HG02885 (cell line): ENCODE measurements around the gene USP12.
"Not testable (repeated sequence)": the region's sequence is repeated elsewhere in the genome, so short reads cannot be mapped to it uniquely, and the experiment has no call there.

Source experiments
- ATAC-seq: cut with Tn5 transposase; IDR thresholded peaks from one replicate; pipeline ENCODE4 v1.9.1; 2021; ENCODE audit warnings: mild to moderate bottlenecking; ENCODE audit not compliant: unreplicated experiment, poor library complexity

The USP12 gene

DNA sequence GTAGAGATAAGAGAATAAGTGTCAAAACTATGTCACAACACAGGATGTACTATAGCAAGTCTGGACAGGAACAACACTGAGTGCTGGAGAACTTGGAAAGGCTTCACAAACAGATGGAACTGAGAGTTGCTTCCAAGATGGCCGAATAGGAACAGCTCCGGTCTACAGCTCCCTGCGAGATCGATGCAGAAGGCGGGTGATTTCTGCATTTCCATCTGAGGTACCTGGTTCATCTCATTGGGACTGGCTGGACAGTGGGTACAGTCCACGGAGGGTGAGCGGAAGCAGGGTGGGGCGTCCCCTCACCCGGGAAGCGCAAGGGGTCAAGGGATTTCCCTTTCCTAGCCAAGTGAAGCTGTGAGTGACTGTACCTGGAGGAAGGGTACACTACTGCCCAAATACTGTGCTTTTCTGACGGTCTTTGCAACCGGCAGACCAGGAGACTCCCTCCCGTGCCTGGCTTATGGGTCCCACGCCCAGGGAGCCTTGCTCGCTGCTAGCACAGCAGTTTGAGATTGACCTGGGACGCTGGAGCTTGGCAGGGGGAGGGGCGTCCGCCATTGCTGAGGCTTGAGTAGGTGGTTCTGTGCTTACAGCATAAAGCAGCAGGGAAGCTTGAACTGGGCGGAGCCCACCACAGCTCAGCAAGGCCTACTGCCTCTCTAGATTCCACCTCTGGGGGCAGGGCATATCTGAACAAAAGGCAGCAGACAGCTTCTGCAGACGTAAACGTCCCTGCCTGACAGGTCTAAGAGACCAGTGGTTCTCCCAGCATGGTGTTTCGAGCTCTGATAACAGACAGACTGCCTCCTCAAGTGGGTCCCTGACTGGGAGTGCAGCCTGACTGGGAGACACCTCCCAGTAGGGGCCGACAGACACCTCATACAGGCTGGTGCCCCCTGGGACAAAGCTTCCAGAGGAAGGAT, 46.0 kb downstream of the USP12 start:
- ATAC-seq: no peak

DNA sequence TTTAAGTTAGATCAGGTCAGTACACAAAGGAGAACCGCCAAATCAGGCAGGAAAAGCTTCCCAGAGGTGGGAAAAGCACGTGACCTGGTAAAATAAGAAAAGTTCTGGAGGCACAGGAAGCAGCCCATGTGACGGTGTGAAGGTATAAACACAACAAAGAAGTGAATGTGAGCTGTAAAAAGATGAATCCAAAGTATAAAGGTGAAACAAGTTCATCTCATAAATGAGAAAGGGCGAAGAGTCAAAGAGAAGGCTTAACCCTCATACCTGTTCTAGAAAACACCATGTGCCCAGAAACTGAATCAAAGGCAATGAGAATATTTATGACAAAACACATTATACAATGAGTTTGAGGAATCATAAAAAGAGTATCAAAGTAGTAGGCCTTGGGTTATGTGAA, 47.0 kb downstream of the USP12 start:
- no peak for ATAC-seq

DNA sequence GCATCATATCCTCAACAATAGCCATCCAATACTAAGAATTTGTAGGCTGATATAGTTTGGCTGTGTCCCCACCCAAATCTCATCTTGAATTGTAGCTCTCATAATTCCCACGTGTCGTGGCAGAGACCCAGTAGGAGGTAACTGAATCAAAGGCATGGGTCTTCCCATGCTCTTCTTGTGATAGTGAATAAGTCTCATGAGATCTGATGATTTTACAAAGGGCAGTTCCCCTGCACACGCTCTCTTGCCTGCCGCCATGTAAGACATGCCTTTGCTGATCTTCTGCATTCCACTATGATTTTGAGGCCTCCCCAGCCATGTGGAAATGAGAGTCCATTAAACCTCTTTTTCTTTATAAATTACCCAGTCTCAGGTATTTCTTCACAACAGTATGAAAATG, 48.2 kb downstream of the USP12 start:
- ATAC-seq: not testable (repeated sequence)

GRCh38 chr13:27122036-27122435, 49.6 kb downstream of the USP12 start:
- ATAC-seq: no peak

DNA sequence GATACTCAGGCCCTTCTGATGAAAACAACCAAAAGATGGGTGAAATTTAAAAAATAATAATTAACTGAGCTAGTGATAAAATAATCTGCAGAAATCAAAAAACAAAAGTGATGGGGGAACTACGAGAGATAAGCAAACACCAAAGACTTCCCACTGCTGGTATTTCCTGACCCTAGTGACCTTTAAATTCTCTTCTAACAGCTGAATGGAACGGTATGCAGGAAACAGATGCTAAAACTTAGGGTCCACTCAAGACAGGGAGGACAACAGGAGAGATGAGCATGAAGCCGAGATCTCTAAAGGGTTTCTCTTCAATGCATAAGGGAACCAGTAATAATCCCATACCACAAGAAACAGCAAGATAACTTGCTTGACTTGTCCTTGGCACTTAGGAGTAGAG, 50.8 kb downstream of the USP12 start:
- no peak for ATAC-seq

DNA sequence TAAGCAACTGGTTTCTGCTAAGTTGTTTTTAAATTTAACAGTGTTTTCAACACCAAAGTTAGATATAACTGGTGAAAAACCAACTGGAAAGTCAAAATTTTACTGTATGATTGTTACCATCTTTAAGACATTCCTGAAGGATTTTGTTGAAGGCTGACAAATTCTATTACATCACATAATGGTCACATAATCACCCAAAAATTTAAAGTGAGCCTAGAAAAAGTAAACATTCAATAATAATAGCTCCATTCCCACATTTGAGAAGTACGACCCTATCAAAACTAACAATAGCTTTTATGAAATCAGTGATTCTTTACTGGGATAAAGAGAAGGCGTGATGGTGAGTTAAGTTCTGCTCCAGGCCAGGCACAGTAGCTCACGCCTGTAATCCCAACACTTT, 51.6 kb downstream of the USP12 start:
- no peak for ATAC-seq

DNA sequence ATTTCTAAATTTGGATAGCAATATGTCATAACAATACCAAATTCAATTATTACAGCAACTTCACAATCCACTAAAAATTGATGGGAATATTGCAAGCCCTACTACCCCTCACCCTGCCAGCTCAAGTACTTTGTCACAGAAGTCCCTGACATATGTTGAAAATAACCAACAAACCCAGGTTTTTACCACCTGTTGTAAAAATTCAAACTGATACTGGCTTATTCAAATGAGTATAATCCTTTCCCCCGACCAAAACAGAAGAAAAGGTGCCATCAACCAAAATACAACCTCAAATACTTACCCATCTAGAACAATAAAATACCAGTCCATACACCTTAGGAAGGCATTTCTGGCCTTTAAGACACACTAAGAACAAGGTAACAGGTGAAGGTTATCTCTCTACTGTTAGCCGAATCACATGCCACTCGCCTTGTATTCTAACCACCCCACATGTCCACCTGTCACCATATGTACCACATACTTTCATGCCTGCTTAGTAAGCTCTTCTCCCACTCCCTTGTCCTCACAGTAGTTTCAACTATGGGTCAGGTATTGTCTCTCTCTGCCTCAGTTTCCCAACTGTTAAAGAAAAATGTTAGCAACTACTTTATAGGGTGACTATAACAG, 53.1 kb downstream of the USP12 start:
- ATAC-seq: no peak

DNA sequence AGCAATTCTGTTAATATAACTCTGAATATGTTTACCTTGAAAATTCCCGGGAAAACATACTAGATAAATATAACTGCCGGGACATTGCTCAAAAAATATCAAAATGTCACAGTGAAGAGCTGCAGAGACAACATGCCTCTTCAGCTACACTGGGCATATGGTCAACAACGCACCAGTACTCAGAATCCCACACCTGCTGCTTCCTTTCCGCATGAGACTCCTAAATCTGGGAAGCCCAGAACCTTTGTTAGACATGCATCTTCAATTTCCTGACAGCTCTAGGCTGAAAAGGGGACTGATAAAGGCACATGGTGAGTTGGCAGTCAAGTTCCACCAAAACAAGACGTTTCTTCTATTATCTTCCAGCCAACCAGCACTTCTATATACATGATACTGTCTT, 53.7 kb downstream of the USP12 start:
- no peak for ATAC-seq

- ATAC-seq: no peak
Measured at GRCh38 chr13:27117158-27117557, 54.5 kb downstream of the USP12 start.

- ATAC-seq: peak; percentile 44
Measured at GRCh38 chr13:27113436-27113835, 58.2 kb downstream of the USP12 start.

GRCh38 chr13:27112006-27112405, 59.6 kb downstream of the USP12 start:
- no peak for ATAC-seq

DNA sequence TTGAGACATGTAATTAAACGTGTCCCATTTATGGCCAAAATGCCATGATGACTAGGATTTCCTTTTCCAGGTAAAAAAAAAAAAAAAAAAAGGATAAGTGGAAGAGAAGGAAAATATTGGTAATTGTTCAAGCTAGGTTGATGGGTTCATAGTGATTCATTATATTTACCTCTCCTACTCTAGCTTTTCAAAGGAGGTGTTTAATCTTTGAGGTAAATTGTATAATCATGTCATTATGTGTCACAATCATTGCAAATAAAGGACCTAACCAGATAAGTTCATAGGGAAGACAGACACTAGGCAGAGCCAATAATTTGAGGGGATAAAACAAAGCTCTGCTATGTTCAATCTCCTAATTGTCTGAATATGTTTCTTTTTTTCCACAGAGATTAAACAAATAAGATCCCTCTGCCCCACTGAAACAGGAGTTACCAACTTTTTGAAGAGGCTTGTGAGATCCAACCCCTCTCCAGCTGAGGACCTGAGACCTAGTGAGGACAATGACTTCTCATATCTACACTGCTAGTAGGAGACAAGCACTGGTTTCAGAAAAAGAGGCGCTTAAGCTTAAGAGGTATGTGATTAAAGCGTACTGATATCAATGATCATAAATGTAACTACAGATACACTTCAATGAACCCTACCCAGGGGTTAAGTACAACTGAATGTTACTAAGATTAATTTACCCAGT, 61.4 kb downstream of the USP12 start:
- ATAC-seq: no peak

DNA sequence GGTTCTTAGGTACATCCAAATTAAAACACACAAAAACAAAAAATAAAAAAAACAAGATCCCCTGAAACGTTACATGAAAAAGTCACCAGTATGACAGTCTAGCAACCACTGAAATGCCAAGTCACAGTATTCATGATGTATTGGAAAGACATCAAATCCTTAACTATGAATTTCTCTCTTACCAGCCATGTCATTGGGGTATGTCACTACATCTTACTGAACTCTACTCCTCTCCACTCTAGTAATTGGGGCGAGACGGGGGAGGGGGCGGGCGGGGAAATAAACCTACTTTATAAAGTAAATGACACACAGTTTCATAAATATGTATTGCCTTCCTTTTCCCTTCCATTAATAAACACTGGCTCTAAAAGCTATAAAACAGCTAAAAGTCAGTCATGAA, 65.5 kb downstream of the USP12 start:
- ATAC-seq: no peak

GRCh38 chr13:27104606-27105005, 67.0 kb downstream of the USP12 start:
- no peak for ATAC-seq

- ATAC-seq: no peak
Measured at GRCh38 chr13:27101847-27102246, 69.8 kb downstream of the USP12 start.

DNA sequence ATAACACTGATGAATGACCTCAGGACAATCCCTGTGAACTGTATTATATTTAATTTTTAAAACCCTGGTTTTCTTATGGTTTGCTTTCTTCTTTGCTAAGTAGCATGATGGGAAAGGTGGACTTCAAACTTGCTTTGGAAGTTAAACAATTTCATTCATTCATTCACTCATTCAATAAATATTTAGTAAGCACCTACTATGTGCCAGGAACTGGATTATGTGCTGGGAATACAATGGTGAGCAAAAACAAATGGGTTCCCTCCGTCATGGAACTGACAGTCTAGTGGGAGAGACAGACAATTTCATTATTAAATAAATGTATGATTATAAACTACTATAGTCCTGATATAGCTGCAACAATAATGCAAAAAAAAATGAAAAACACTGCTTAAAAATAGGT, 70.3 kb downstream of the USP12 start:
- ATAC-seq: no peak

DNA sequence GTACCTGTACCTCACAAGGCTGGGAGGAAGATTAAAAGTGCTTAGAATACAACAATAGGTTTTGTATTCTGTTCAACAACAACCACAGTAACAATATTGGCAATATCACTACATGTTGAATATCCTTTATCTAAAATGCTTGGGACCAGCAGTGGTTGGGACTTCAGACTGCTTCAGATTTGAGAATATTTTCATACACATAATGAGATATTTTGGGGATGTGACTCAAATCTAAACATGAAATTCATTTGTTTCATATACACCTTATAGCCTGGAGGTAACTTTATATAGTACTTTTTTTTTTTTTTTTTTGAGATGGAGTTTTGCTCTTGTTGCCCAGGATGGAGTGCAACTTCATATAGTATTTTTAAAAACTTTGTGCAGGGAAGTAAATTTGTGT, 73.9 kb downstream of the USP12 start:
- no peak for ATAC-seq

GRCh38 chr13:27091451-27091850, 80.2 kb downstream of the USP12 start:
- no peak for ATAC-seq

GRCh38 chr13:27088619-27089018, 83.0 kb downstream of the USP12 start:
- no peak for ATAC-seq

GRCh38 chr13:27086599-27087265, 84.9 kb downstream of the USP12 start:
- no peak for ATAC-seq

DNA sequence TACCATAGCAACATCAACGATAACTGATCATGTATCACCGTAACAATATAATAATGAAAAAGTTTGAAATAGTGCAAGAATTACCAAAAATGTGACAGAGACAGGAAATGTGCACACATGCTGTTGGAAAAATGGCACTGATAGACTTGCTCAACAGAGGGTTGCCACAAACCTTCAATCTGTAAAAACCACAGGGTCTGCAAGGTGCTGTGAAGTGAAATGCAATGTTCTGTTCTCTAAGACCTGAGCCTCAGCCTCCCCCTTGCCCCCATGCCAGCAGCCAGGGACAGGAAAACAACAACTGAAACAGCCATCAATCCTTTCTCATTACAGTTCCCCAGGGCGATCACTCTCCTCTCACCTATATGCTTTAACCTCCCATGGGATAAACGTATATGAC, 88.4 kb downstream of the USP12 start:
- no peak for ATAC-seq
